Cardiac fibroblast (primary cell): ENCODE results near the gene TXNDC5.

ENCODE experiments used
- DNase-seq, 2 donors: peaks; one replicate each; pipeline versions ENCODE4 v3.0.0 to v3.0.0-alpha.2; 2010; ENCODE audit warnings: low read depth in 2 of 2
- H3K4me3 ChIP-seq, 2 donors: replicated peaks in 1 of 2; 1 replicate in 1 of 2; 2 replicates in 1 of 2; pipeline ENCODE4 v1.5.1; 2011; ENCODE audit warnings: low read depth in 2 of 2, low read length in 2 of 2, mild to moderate bottlenecking in 2 of 2, moderate library complexity in 1 of 2
- TF ChIP-seq, protein P1 (sequence below): IDR thresholded peaks from one replicate; pipeline ENCODE4 v1.5.1; 2011; ENCODE audit warnings: low read depth, mild to moderate bottlenecking, low read length, inconsistent platforms

TXNDC5 gene

GRCh38 chr6:7910654-7911344, at the start of gene TXNDC5:
TSS of gene TXNDC5 (minus strand) at chr6:7910788. CDS start at chr6:7910776, 12 bp downstream.
- DNase-seq: peak; percentile 68 to 81
- H3K4me3 ChIP-seq: peak within 1 kb of the TSS; percentile 64 to 78
- TF ChIP-seq, protein P1, sequence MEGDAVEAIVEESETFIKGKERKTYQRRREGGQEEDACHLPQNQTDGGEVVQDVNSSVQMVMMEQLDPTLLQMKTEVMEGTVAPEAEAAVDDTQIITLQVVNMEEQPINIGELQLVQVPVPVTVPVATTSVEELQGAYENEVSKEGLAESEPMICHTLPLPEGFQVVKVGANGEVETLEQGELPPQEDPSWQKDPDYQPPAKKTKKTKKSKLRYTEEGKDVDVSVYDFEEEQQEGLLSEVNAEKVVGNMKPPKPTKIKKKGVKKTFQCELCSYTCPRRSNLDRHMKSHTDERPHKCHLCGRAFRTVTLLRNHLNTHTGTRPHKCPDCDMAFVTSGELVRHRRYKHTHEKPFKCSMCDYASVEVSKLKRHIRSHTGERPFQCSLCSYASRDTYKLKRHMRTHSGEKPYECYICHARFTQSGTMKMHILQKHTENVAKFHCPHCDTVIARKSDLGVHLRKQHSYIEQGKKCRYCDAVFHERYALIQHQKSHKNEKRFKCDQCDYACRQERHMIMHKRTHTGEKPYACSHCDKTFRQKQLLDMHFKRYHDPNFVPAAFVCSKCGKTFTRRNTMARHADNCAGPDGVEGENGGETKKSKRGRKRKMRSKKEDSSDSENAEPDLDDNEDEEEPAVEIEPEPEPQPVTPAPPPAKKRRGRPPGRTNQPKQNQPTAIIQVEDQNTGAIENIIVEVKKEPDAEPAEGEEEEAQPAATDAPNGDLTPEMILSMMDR: no peak

GRCh38 chr6:7960141-7960540, 49.6 kb upstream of the TXNDC5 start:
- TF ChIP-seq, protein P1: no peak
- no peak for DNase-seq
- no peak overlapping the region for H3K4me3 ChIP-seq

DNA sequence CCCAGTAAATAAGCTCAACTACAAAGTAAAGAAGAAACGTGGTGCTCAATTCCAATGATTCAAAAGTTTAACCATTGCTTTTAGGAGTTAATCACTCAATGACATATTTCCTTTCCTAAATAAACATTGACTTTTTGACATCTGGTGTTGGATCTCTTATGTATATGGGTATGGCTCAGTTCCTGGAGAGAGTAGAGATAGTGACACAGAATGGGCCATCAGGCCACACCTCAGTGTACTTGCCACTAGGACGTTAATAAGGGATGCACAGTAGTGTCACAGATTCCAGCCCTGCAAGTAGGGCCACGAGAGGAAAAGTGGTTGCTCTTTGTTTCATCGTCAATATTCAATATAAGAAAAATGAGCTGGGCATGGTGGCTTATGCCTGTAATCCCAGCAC, 48.9 kb upstream of the TXNDC5 start:
- TF ChIP-seq, protein P1: no peak
- H3K4me3 ChIP-seq: no peak overlapping the region
- no peak for DNase-seq

- TF ChIP-seq, protein P1: no peak
- DNase-seq: no peak
- H3K4me3 ChIP-seq: no peak overlapping the region
Measured at GRCh38 chr6:7958464-7958863, 47.9 kb upstream of the TXNDC5 start.

- no peak overlapping the region for H3K4me3 ChIP-seq
- TF ChIP-seq, protein P1: no peak
- DNase-seq: no peak
Measured at GRCh38 chr6:7956257-7956656, 45.7 kb upstream of the TXNDC5 start.

GRCh38 chr6:7954477-7955200, 44.1 kb upstream of the TXNDC5 start:
- DNase-seq: peak in 1 of 2 donors; percentile 8
- H3K4me3 ChIP-seq: no peak overlapping the region
- TF ChIP-seq, protein P1: no peak
